ENCODE data around the gene ATP6V1F.

ATP6V1F gene

DNA sequence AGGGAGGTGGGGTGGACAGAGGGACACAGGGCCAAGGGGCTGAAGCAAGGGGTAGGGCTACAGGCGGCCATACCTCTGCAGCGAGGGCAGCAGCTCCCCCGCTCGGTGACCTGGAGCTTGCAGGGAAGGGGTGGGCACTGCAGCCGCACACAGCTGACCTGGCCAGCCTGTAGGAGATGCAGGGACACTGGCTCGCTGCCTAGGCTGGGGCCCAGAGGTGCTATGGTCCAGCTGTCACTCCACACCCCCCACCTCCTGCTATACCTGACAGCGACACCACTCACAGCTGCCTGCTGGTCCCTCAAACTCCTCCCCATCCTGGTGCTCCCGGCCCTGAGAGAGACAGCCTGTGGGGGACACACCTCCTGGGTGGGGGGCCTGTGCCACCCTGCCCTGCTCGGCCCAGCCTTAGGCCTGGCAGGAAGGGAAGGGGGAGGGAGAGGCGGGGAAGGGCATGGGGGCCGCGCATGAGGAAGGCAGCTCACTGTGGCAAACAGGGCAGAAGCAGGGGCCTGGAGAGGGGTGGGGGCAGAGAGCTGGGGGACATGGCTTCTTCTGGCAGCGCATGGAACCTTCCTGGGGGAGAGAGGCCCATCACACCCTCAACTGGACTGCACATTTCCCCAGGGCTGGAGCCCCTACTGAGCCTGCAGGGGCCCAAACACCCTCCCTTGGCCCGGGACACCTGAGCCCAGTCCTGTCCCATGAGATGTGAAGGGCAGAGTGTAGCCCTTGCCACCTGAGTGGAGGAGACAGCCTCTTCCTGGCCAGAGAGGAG, 23.9 kb downstream of the ATP6V1F start:
- no peaks in the 10 kb centered on the region for H3K79me2 ChIP-seq (ENCODE audit: insufficient read depth, low read length)
- H3K4me3 ChIP-seq (ENCODE audit: insufficient read depth, low read length, poor library complexity, severe bottlenecking): no peak overlapping the region
- H3F3A ChIP-seq (ENCODE audit: insufficient read depth): 0 out of 2 replicates have a peak, but pooled peaks cover 7% of the 10 kb centered on the region
- no peak for TF ChIP-seq EZH2phosphoT487 (conservative IDR thresholded peaks at IDR 0.05; ENCODE audit: low read length)
- TF ChIP-seq, protein P1, sequence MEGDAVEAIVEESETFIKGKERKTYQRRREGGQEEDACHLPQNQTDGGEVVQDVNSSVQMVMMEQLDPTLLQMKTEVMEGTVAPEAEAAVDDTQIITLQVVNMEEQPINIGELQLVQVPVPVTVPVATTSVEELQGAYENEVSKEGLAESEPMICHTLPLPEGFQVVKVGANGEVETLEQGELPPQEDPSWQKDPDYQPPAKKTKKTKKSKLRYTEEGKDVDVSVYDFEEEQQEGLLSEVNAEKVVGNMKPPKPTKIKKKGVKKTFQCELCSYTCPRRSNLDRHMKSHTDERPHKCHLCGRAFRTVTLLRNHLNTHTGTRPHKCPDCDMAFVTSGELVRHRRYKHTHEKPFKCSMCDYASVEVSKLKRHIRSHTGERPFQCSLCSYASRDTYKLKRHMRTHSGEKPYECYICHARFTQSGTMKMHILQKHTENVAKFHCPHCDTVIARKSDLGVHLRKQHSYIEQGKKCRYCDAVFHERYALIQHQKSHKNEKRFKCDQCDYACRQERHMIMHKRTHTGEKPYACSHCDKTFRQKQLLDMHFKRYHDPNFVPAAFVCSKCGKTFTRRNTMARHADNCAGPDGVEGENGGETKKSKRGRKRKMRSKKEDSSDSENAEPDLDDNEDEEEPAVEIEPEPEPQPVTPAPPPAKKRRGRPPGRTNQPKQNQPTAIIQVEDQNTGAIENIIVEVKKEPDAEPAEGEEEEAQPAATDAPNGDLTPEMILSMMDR (IDR thresholded peaks at IDR 0.05; ENCODE audit: insufficient read depth, low read length, poor library complexity, severe bottlenecking): no peak
- no peaks in the 10 kb centered on the region for H3K27me3 ChIP-seq (ENCODE audit: low read length)
- H3K9me3 ChIP-seq (ENCODE audit: insufficient read depth, low read length): peaks cover 5% of the 10 kb centered on the region; the same call in 1 of the 2 replicates
- H3K9ac ChIP-seq (ENCODE audit: low read length): no peak overlapping the region
- no peak overlapping the region for H3K4me2 ChIP-seq (ENCODE audit: low read depth, low read length, poor library complexity, severe bottlenecking)
- H3K36me3 ChIP-seq (ENCODE audit: low read length): no peaks in the 10 kb centered on the region
- no peaks in the 10 kb centered on the region for H3K9me2 ChIP-seq (replicated peaks; ENCODE audit: insufficient read depth, low read length)
- no peak overlapping the region for H2AFZ ChIP-seq (ENCODE audit: low read depth, low read length, severe bottlenecking)
- H3K27ac ChIP-seq (ENCODE audit: low read depth, low read length): no peak overlapping the region
- no peaks in the 10 kb centered on the region for H4K20me1 ChIP-seq (ENCODE audit: low read depth, low read length)

DNA sequence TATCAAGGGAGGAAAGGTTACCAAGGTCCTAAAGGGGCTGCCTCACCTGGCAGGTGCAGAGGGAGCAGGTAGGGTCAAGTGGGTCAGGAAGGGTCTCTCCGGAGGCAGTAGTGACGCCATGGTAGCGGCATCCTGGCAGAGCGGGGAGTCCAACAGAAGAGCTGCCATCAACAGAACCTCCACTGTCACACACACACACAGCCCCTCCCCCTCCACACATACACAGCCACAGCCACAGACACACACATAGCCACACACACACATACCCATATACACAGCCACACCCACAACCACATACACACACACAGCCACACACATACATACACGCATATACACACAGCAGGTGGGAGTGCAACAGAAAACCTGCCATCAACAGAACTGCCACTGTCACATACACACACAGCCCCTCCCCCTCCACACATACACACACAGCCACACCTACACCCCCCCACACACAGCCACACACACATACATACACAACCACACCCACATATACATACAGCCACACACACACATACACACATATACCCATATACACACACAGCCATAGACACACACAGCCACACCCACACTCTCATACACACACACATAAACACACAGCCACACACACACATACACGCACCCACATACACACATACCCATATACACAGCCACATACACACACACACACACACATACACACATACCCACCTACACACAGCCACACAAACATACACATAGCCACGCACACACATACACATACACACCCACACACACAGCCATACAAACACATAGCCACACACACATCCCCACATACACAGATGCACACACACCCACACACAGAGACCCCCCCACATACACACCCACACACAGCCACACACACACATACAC, 24.7 kb downstream of the ATP6V1F start:
- Histone ChIP-seq H3F3A (ENCODE audit: insufficient read depth) (0 out of 2 replicates have a peak, but pooled peaks cover 7% of the 10 kb centered on the region), H3K4me3 (ENCODE audit: insufficient read depth, low read length, poor library complexity, severe bottlenecking) (no peak overlapping the region)

DNA sequence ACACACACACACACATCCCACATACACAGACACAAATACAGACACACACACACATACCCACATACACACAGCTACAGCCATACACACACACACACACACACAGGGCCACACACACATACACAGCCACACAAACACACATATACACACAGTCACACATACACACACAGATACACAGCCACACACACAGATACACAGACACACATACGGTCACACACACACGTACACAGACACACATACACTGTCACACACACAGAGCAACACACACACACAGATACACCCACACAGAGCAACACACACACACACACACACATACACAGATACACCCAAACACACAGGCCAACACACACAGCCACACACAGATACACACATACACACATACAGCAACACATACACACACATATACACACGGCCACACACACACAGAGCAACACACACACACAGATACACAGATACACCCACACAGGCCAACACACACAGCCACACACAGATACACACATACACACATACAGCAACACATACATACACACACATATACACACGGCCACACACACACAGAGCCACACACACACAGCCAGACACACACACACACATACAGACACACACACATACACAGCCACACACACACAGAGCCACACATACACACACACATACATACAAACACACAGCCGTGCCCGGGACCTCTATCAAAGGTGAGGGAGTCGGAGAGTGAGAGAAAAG, 25.5 kb downstream of the ATP6V1F start:
- H3F3A ChIP-seq (ENCODE audit: insufficient read depth): 0 out of 2 replicates have a peak, but pooled peaks cover 7% of the 10 kb centered on the region
- no peaks in the 10 kb centered on the region for H3K79me2 ChIP-seq (ENCODE audit: insufficient read depth, low read length)
- no peak overlapping the region for H2AFZ ChIP-seq (ENCODE audit: low read depth, low read length, severe bottlenecking)
- H3K4me2 ChIP-seq (ENCODE audit: low read depth, low read length, poor library complexity, severe bottlenecking): no peak overlapping the region
- no peaks in the 10 kb centered on the region for H3K9me2 ChIP-seq (replicated peaks; ENCODE audit: insufficient read depth, low read length)
- no peaks in the 10 kb centered on the region for H4K20me1 ChIP-seq (ENCODE audit: low read depth, low read length)
- H3K9ac ChIP-seq (ENCODE audit: low read length): no peak overlapping the region
- no peak overlapping the region for H3K4me3 ChIP-seq (ENCODE audit: insufficient read depth, low read length, poor library complexity, severe bottlenecking)
- H3K36me3 ChIP-seq (ENCODE audit: low read length): no peaks in the 10 kb centered on the region
- TF ChIP-seq EZH2phosphoT487 (conservative IDR thresholded peaks at IDR 0.05; ENCODE audit: low read length): no peak
- TF ChIP-seq, protein P1 (IDR thresholded peaks at IDR 0.05; ENCODE audit: insufficient read depth, low read length, poor library complexity, severe bottlenecking): no peak
- H3K27me3 ChIP-seq (ENCODE audit: low read length): no peaks in the 10 kb centered on the region
- peaks cover 5% of the 10 kb centered on the region; the same call in 1 of the 2 replicates for H3K9me3 ChIP-seq (ENCODE audit: insufficient read depth, low read length)
- H3K27ac ChIP-seq (ENCODE audit: low read depth, low read length): no peak overlapping the region

More for the DNA sequence above, 24.7 kb downstream of the ATP6V1F start:
- Histone ChIP-seq H3K27me3 (ENCODE audit: low read length) (no peaks in the 10 kb centered on the region), H3K4me2 (ENCODE audit: low read depth, low read length, poor library complexity, severe bottlenecking) (no peak overlapping the region), H3K9ac (ENCODE audit: low read length) (no peak overlapping the region), H2AFZ (ENCODE audit: low read depth, low read length, severe bottlenecking) (no peak overlapping the region), H3K9me2 (replicated peaks; ENCODE audit: insufficient read depth, low read length) (no peaks in the 10 kb centered on the region), H4K20me1 (ENCODE audit: low read depth, low read length) (no peaks in the 10 kb centered on the region), H3K79me2 (ENCODE audit: insufficient read depth, low read length) (no peaks in the 10 kb centered on the region), H3K27ac (ENCODE audit: low read depth, low read length) (no peak overlapping the region), H3K36me3 (ENCODE audit: low read length) (no peaks in the 10 kb centered on the region), H3K9me3 (ENCODE audit: insufficient read depth, low read length) (peaks cover 5% of the 10 kb centered on the region; the same call in 1 of the 2 replicates)
- TF ChIP-seq EZH2phosphoT487 (conservative IDR thresholded peaks at IDR 0.05; ENCODE audit: low read length): no peak
- TF ChIP-seq, protein P1 (IDR thresholded peaks at IDR 0.05; ENCODE audit: insufficient read depth, low read length, poor library complexity, severe bottlenecking): no peak

Data from SU-DHL-6 (cell line).